ENCODE results near the gene PDGFA. TPM values are rescaled to one million over a fixed set of nuclear protein-coding genes. Genes with fewer than 3 reads are reported as not detected.

The PDGFA gene
- total and polyA plus RNA-seq, 11 donors, result 11.8 to 50.9 (median 20.3) TPM

DNA sequence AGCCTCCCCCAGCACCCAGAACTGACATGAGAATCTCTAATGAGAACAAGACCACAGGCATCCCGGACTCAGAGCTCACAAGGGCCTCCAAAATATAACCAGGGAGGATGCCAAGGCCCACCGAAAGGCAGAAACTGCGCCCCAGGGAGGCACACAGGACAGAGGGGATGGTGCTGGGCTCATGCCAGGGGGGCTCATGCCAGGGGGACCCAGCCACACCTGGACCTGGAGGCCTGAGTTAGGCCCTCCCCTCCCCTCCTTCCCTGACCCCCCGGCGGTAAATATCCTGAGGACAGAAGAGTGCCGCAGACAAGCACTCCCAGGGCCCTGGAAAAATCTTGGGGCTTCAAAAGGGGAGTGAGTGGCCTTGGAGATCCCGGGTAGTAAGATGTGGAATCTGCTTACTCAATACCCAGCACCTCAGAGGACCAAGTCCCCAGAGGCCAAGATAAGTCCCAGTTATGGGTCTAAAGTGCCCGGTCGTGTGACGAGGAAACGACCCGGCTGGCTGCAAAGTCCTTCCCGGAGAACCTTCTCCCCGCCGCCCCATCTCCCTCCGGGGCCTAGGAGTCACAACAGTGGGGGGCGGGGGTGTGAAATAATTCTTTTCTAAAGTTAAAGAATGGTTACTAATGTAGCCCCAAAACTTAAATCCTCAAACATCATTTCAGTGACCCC lies 11.9 kb downstream of the PDGFA start:
- H3K9me3 ChIP-seq, result no peaks in the 10 kb centered on the region
- H3K27me3 ChIP-seq, result no peaks in the 10 kb centered on the region
- H3K4me3 ChIP-seq, result no peak overlapping the region
- no peak for TF ChIP-seq POLR2A (IDR thresholded peaks at IDR 0.05)
- TF ChIP-seq, protein P1, sequence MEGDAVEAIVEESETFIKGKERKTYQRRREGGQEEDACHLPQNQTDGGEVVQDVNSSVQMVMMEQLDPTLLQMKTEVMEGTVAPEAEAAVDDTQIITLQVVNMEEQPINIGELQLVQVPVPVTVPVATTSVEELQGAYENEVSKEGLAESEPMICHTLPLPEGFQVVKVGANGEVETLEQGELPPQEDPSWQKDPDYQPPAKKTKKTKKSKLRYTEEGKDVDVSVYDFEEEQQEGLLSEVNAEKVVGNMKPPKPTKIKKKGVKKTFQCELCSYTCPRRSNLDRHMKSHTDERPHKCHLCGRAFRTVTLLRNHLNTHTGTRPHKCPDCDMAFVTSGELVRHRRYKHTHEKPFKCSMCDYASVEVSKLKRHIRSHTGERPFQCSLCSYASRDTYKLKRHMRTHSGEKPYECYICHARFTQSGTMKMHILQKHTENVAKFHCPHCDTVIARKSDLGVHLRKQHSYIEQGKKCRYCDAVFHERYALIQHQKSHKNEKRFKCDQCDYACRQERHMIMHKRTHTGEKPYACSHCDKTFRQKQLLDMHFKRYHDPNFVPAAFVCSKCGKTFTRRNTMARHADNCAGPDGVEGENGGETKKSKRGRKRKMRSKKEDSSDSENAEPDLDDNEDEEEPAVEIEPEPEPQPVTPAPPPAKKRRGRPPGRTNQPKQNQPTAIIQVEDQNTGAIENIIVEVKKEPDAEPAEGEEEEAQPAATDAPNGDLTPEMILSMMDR (IDR thresholded peaks at IDR 0.05), result no peak
- no peak for ATAC-seq
- H3K4me1 ChIP-seq, result peaks cover 0 to 32% (median 18%) of the 10 kb centered on the region in 12 donors
- 78 to 91% (median 87%) methylated on average over 13 to 17 of the region's 17 CpGs for WGBS, 4 donors
- peak in 3 of 5 donors; percentile 17 to 40 (median 25) for DNase-seq
- peaks cover 0 to 54% (median 30%) of the 10 kb centered on the region in 9 donors for H3K36me3 ChIP-seq
- intact Hi-C loops (cut with DNase I), result no loop called here
- no peak overlapping the region for H3K27ac ChIP-seq

DNA sequence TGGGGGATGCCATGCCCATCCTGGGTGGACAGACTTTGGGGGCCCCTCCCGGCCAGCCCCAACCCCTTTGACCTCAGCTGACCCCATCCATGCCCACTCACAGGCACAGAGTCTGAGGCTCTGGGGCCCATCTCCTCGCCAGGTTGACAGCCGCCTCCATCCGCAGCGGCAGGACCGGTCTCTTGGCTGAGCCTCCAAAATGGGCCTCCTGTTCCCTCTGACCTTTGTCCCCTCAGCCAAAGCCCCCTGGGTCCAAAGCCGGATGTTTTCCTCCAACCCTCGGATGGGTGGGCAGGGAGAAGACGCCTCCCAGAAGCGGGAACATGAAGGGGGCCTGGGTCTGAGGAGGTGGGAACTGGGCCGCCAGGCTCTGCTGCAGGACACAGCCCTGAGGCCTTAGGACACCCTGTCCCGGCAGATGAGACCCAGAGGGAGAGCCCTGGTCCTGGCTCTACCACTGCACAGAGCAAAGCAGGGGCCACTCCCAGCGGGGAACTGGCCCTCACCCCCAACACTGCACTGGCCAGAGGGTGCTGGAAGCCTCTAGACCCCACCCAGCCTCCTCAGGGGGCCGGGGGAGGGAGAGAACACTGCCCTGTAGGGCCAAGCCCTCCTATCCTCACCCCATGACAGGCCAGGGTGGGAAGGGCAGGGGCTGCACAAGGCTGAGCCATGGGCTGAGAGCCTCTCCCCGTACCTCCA lies 12.6 kb downstream of the PDGFA start:
- Histone ChIP-seq H3K4me3 (no peak overlapping the region), H3K36me3 (peaks cover 0 to 52% (median 30%) of the 10 kb centered on the region in 9 donors), H3K27ac (no peak overlapping the region), H3K27me3 (no peaks in the 10 kb centered on the region), H3K9me3 (no peaks in the 10 kb centered on the region), H3K4me1 (peaks cover 0 to 26% (median 18%) of the 10 kb centered on the region in 12 donors)
- DNase-seq (peak in 3 of 5 donors; percentile 13 to 51 (median 14)), ATAC-seq (no peak)
- WGBS, 4 donors, result 83 to 93% (median 92%) methylated on average over 12 to 15 of the region's 15 CpGs
- intact Hi-C loops (cut with DNase I), result no loop called here
- TF ChIP-seq, protein P1 (IDR thresholded peaks at IDR 0.05), result no peak

DNA sequence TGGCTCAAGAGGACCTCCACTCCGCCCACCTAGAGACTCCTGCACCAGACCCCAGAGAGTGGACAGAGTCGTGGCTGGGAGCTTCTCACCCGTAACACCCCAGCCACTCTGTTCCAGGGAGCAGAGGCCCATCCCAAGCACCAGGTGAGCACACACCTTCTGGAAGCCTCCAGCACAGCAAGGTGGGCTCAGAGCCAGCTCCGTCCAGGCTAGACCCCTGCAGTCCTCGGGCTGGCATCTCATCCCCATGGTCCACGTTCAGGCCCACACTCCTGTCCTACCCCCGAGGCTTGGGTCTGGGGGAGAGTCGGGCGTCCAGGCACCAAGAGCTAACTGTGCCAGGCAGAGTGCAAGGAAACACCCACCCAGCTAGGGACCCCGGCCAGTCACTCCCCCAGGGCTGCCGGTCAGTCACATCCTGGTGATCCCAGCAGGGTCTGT lies 13.2 kb downstream of the PDGFA start:
- TF ChIP-seq, protein P1 (IDR thresholded peaks at IDR 0.05), result no peak
- no peak for TF ChIP-seq POLR2A (IDR thresholded peaks at IDR 0.05)
- intact Hi-C loops (cut with DNase I), result no loop called here
- no peaks in the 10 kb centered on the region for H3K9me3 ChIP-seq
- H3K36me3 ChIP-seq, result peaks cover 0 to 52% (median 25%) of the 10 kb centered on the region in 9 donors
- no peaks in the 10 kb centered on the region for H3K27me3 ChIP-seq
- peak in 3 of 5 donors; percentile 21 to 55 (median 27) for DNase-seq
- ATAC-seq, result no peak
- H3K4me1 ChIP-seq, result peaks cover 0 to 26% (median 18%) of the 10 kb centered on the region in 12 donors
- 72 to 96% (median 93%) methylated on average over 5 to 11 of the region's 11 CpGs for WGBS, 4 donors
- no peak overlapping the region for H3K27ac ChIP-seq
- H3K4me3 ChIP-seq, result no peak overlapping the region

DNA sequence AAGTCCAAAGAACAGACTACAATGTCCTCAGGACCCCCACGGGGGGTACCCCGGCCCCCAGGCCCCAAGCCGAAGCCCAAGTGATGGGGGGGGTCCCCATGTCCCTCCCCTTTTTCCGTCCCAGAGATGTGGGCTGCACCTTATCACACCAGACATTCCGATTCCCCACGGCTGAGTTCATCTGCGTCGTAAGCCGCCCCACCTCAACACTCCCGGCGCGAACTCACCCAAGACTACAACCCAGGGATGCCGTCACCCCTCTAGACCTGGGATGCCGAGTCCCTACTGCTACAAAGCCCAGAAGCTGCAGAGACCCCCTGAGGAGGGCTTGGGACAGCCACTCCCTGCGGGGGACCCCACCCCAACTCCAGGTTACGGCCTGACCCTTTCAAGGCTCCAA lies 14.5 kb downstream of the PDGFA start:
- TF ChIP-seq, protein P1 (IDR thresholded peaks at IDR 0.05), result no peak
- TF ChIP-seq POLR2A (IDR thresholded peaks at IDR 0.05), result no peak
- DNase-seq, result peak in 2 of 5 donors; percentile 7 to 11
- Histone ChIP-seq H3K36me3 (peaks cover 0 to 60% (median 31%) of the 10 kb centered on the region in 9 donors), H3K27ac (peak overlapping the region in 5 of 12 donors; percentile 43 to 70 (median 52)), H3K4me1 (peaks cover 0 to 26% (median 18%) of the 10 kb centered on the region in 12 donors), H3K27me3 (no peaks in the 10 kb centered on the region), H3K9me3 (no peaks in the 10 kb centered on the region), H3K4me3 (no peak overlapping the region)
- intact Hi-C loops (cut with DNase I), result no loop called here
- WGBS, 4 donors, result 83 to 88% (median 85%) methylated on average over 16 of the region's 16 CpGs
- no peak for ATAC-seq
